HG03097 (cell line): ENCODE data around the gene MAN1A1.
A peak's percentile ranks its signal among the peaks of the same experiment; 100 is the strongest.
"Not testable (repeated sequence)": the region's sequence is repeated elsewhere in the genome, so short reads cannot be mapped to it uniquely, and the experiment has no call there.

Source experiments
- ATAC-seq: cut with Tn5 transposase; IDR thresholded peaks from one replicate; pipeline ENCODE4 v1.9.1; 2021; ENCODE audit not compliant: unreplicated experiment, low FRiP score

Gene MAN1A1

GRCh38 chr6:119308048-119308570, 41.5 kb downstream of the MAN1A1 start:
- ATAC-seq, result no peak

- no peak for ATAC-seq
Measured at GRCh38 chr6:119307056-119307455, 42.5 kb downstream of the MAN1A1 start.

GRCh38 chr6:119306396-119306968, 43.1 kb downstream of the MAN1A1 start:
- ATAC-seq, result no peak

GRCh38 chr6:119303164-119303887, 46.2 kb downstream of the MAN1A1 start:
- no peak for ATAC-seq

- no peak for ATAC-seq
Measured at GRCh38 chr6:119301429-119301828, 48.1 kb downstream of the MAN1A1 start.

GRCh38 chr6:119299694-119300093, 49.9 kb downstream of the MAN1A1 start:
- no peak for ATAC-seq

- ATAC-seq, result no peak
Measured at GRCh38 chr6:119297049-119297448, 52.5 kb downstream of the MAN1A1 start.

GRCh38 chr6:119296036-119297035, 53.2 kb downstream of the MAN1A1 start:
- ATAC-seq, result no peak

- ATAC-seq, result peak; percentile 82
Measured at GRCh38 chr6:119294984-119295383, 54.6 kb downstream of the MAN1A1 start.

GRCh38 chr6:119291060-119291459, 58.5 kb downstream of the MAN1A1 start:
- ATAC-seq, result not testable (repeated sequence)

- no peak for ATAC-seq
Measured at GRCh38 chr6:119290306-119290705, 59.3 kb downstream of the MAN1A1 start.

- ATAC-seq, result no peak
Measured at GRCh38 chr6:119289651-119290050, 59.9 kb downstream of the MAN1A1 start.

GRCh38 chr6:119285908-119286625, 63.5 kb downstream of the MAN1A1 start:
- no peak for ATAC-seq

GRCh38 chr6:119284861-119285521, 64.6 kb downstream of the MAN1A1 start:
- ATAC-seq, result no peak

- ATAC-seq, result no peak
Measured at GRCh38 chr6:119283979-119284545, 65.5 kb downstream of the MAN1A1 start.

GRCh38 chr6:119283214-119283613, 66.3 kb downstream of the MAN1A1 start:
- ATAC-seq, result no peak

- ATAC-seq, result no peak
Measured at GRCh38 chr6:119280668-119281067, 68.9 kb downstream of the MAN1A1 start.

GRCh38 chr6:119280080-119280479, 69.5 kb downstream of the MAN1A1 start:
- ATAC-seq, result no peak

- ATAC-seq, result no peak
Measured at GRCh38 chr6:119278625-119279024, 70.9 kb downstream of the MAN1A1 start.
